Keratinocyte (primary cell): Measurements from ENCODE around the gene COMMD4.

Experiments
- CTCF ChIP-seq, 3 experiments: IDR thresholded peaks in 1 of 3; conservative IDR thresholded peaks in 1 of 3; optimal IDR thresholded peaks in 1 of 3; 2 replicates in 2 of 3; 3 replicates in 1 of 3; pipeline versions ENCODE3 to v1.5.1; 2011; ENCODE audit warnings: low read length in 3 of 3, mild to moderate bottlenecking in 3 of 3, moderate library complexity in 2 of 3, control low read depth in 1 of 3, inconsistent platforms in 1 of 3; ENCODE audit not compliant: insufficient read depth in 2 of 3; ENCODE audit errors: extremely low read depth in 1 of 3
- EZH2 ChIP-seq: IDR thresholded peaks from one replicate; pipeline ENCODE4 v1.6.1; 2012; ENCODE audit warnings: inconsistent platforms, mild to moderate bottlenecking, low read length, moderate library complexity

- TF ChIP-seq EZH2: no peak
- TF ChIP-seq CTCF (optimal IDR thresholded peaks at IDR 0.05 in 1 of 3, IDR thresholded peaks at IDR 0.05 in 1 of 3, conservative IDR thresholded peaks at IDR 0.05 in 1 of 3; ENCODE audit: extremely low read depth in 1 of 3, insufficient read depth in 2 of 3, low read length in 3 of 3): no peak
These were observed 23.8 kb downstream of the COMMD4 start for GRCh38 chr15:75359537-75360250.
